Stimulated activated CD4-positive, alpha-beta T cell treated with anti-CD3 and anti-CD28 coated beads, Interleukin-4, amount 100 ng/mL, for 24 hours (primary cell): ENCODE measurements around the gene ME3.
"Not testable (repeated sequence)": the region's sequence is repeated elsewhere in the genome, so short reads cannot be mapped to it uniquely, and the experiment has no call there.

Source experiments
- DNase-seq: peaks from one replicate; pipeline ENCODE4 v3.0.0-alpha.2; 2020

ME3 gene

GRCh38 chr11:86580535-86580934 lies 91.9 kb downstream of the ME3 start:
- DNase-seq = no peak

- DNase-seq = no peak
These were observed 93.0 kb downstream of the ME3 start for GRCh38 chr11:86579406-86579731.

- no peak for DNase-seq
These were observed 93.5 kb downstream of the ME3 start for GRCh38 chr11:86578727-86579405.

- no peak for DNase-seq
These were observed 94.5 kb downstream of the ME3 start for GRCh38 chr11:86577644-86578636.

- no peak for DNase-seq
These were observed 95.3 kb downstream of the ME3 start for GRCh38 chr11:86576946-86577624.

GRCh38 chr11:86575927-86576326 lies 96.5 kb downstream of the ME3 start:
- DNase-seq = no peak

- DNase-seq = no peak
These were observed 97.1 kb downstream of the ME3 start for GRCh38 chr11:86575208-86575855.

GRCh38 chr11:86574493-86575207 lies 97.8 kb downstream of the ME3 start:
- DNase-seq = no peak

- DNase-seq = no peak
These were observed 101.0 kb downstream of the ME3 start for GRCh38 chr11:86571273-86571948.

GRCh38 chr11:86570451-86570850 lies 102.0 kb downstream of the ME3 start:
- DNase-seq = no peak

GRCh38 chr11:86570020-86570419 lies 102.4 kb downstream of the ME3 start:
- DNase-seq = no peak

- DNase-seq = no peak
These were observed 103.3 kb downstream of the ME3 start for GRCh38 chr11:86569109-86569508.

- DNase-seq = no peak
These were observed 106.6 kb downstream of the ME3 start for GRCh38 chr11:86565801-86566312.

- DNase-seq = no peak
These were observed 107.0 kb downstream of the ME3 start for GRCh38 chr11:86565388-86565787.

- DNase-seq = not testable (repeated sequence)
These were observed 109.6 kb downstream of the ME3 start for GRCh38 chr11:86562842-86563241.

GRCh38 chr11:86559311-86559945 lies 113.0 kb downstream of the ME3 start:
- DNase-seq = no peak

- no peak for DNase-seq
These were observed 113.6 kb downstream of the ME3 start for GRCh38 chr11:86558841-86559240.

GRCh38 chr11:86558207-86558606 lies 114.2 kb downstream of the ME3 start:
- DNase-seq = no peak

- DNase-seq = no peak
These were observed 116.5 kb downstream of the ME3 start for GRCh38 chr11:86555866-86556265.

- no peak for DNase-seq
These were observed 117.0 kb downstream of the ME3 start for GRCh38 chr11:86555401-86555800.

- DNase-seq = no peak
These were observed 119.2 kb downstream of the ME3 start for GRCh38 chr11:86553265-86553664.
